HUES64 (cell line): ENCODE measurements around the gene HEXIM2.

ENCODE experiments used
- H3K27ac ChIP-seq: 2 replicates; pipeline ENCODE4 v1.7.0; 2013; ENCODE audit warnings: low read depth, low read length, inconsistent platforms
- H3K27me3 ChIP-seq: 2 replicates; pipeline ENCODE4 v1.6.1; 2013; ENCODE audit warnings: mild to moderate bottlenecking, low read length; ENCODE audit not compliant: insufficient read depth
- H3K36me3 ChIP-seq: 2 replicates; pipeline ENCODE4 v1.6.1; 2013; ENCODE audit warnings: mild to moderate bottlenecking, low read length; ENCODE audit not compliant: insufficient read depth
- H3K4me1 ChIP-seq: 2 replicates; pipeline ENCODE4 v1.6.1; 2013; ENCODE audit warnings: mild to moderate bottlenecking, low read length, moderate library complexity; ENCODE audit not compliant: insufficient read depth
- H3K4me3 ChIP-seq: 2 replicates; pipeline ENCODE4 v1.5.1; 2013; ENCODE audit warnings: mild to moderate bottlenecking, low read length, moderate library complexity
- H3K9ac ChIP-seq: 2 replicates; pipeline ENCODE4 v1.6.1; 2013; ENCODE audit warnings: mild to moderate bottlenecking, low read depth, low read length
- H3K9me3 ChIP-seq: 2 replicates; pipeline ENCODE4 v1.6.1; 2013; ENCODE audit warnings: low read depth, low read length; ENCODE audit not compliant: insufficient read depth
- WGBS: fragments of 150-250, 120-280 bp; methylation state at CpG from one replicate; pipeline ENCODE4 v1.1.7; 2013; ENCODE audit warnings: missing lambda C conversion rate; 5-methylcytosine and 5-hydroxymethylcytosine counted together

The HEXIM2 gene

DNA sequence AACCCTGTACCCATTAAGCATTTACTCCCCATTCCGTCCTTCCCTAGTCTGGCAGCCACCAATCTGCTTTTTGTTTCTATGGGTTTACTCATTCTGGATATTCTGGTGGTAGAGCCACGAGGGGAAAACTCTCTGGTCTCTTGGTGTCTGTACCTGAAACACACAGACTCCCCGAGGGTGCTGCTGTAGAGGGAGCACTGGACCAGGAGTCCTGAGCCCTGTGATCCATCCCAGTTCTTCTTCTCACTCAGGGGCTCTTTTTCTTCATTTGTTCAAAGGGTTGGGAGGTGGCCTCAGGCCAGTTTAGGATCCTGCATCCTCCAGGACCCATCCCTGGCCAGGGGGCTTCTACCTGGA is 14.1 kb downstream of the HEXIM2 start:
- no peaks in the 10 kb centered on the region for H3K36me3 ChIP-seq
- H3K9ac ChIP-seq, result no peak overlapping the region
- no peaks in the 10 kb centered on the region for H3K27me3 ChIP-seq
- WGBS, result 91% methylated on average over 3 of the region's 3 CpGs
- H3K27ac ChIP-seq, result no peak overlapping the region
- no peak overlapping the region for H3K4me3 ChIP-seq
- peaks cover 24% of the 10 kb centered on the region for H3K4me1 ChIP-seq
- H3K9me3 ChIP-seq, result no peaks in the 10 kb centered on the region

DNA sequence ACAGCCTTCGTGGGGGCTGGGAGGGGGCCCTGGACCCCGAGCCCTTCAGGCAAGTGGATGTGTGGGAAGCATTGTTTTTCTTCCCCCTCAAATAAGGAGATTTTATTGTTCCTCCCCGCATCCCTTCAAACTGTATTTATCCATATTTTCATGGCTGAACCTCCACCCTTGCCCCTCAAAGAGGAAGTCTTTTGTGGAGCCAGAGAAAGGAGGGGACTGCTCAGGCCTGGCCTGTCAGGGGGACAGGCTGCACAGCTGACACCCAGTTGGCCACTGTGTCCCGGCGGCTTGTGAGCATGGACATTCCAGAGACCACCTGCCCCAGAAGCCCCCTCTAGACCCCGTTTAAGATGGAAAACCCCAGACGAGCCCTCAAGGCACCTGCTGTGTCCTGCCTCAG is 15.9 kb downstream of the HEXIM2 start:
- Histone ChIP-seq H3K4me1 (peaks cover 6% of the 10 kb centered on the region), H3K36me3 (no peaks in the 10 kb centered on the region), H3K9ac (no peak overlapping the region), H3K27ac (no peak overlapping the region), H3K27me3 (no peaks in the 10 kb centered on the region), H3K9me3 (no peaks in the 10 kb centered on the region), H3K4me3 (no peak overlapping the region)
- 88% methylated on average over 6 of the region's 7 CpGs for WGBS

- WGBS, result 96% methylated on average over 5 of the region's 5 CpGs
- Histone ChIP-seq H3K27ac (no peak overlapping the region), H3K9me3 (no peaks in the 10 kb centered on the region), H3K4me1 (no peaks in the 10 kb centered on the region), H3K36me3 (no peaks in the 10 kb centered on the region), H3K4me3 (no peak overlapping the region), H3K9ac (no peak overlapping the region), H3K27me3 (no peaks in the 10 kb centered on the region)
Observed at GRCh38 chr17:45184144-45184543, 22.5 kb downstream of the HEXIM2 start.

GRCh38 chr17:45186801-45187354 is 25.2 kb downstream of the HEXIM2 start:
- Histone ChIP-seq H3K9me3 (0 out of 2 replicates have a peak, but pooled peaks cover 4% of the 10 kb centered on the region), H3K9ac (no peak overlapping the region), H3K36me3 (no peaks in the 10 kb centered on the region), H3K27ac (no peak overlapping the region), H3K27me3 (no peaks in the 10 kb centered on the region), H3K4me1 (no peaks in the 10 kb centered on the region), H3K4me3 (no peak overlapping the region)
- 93% methylated on average over 6 of the region's 7 CpGs for WGBS

GRCh38 chr17:45189009-45189408 is 27.3 kb downstream of the HEXIM2 start:
- 0 out of 2 replicates have a peak, but pooled peaks cover 4% of the 10 kb centered on the region for H3K9me3 ChIP-seq
- WGBS, result 95% methylated on average over 1 of the region's 2 CpGs

DNA sequence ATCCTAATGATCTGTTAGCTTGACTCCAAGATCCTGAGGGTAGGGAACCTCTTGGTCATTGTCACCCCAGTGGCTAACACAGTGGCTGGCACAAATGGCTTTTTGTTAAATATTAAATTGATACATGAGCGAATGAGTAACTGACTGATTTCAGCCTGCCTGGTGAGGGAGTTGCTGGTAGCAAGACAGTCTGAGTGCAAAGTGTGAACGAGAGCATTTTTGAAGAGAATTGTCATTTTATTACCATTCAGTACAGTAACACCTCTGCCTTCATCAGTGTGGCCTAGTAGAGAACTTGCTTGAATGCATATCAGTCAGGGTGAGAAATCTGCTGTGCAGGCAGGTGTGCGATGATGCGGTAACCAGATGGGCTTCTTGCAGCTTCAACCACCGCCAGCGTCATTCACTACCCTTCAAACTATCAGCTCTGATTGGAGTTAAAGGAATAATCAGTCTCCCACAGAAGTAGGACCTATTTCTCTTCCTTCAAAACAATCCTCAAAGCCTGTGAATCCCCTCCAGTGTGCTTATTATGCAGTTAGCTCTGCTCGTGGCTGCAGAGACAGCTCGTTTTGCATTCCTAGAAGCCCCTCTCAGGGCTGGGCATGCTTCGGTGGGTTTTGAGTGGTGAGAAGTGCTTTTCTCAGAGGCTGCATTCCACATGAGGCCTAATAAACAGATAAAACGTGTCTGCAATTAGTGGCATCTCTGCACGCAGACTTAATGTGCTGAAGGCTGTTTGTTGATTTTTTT is 29.0 kb downstream of the HEXIM2 start:
- Histone ChIP-seq H3K27me3 (no peaks in the 10 kb centered on the region), H3K36me3 (no peaks in the 10 kb centered on the region), H3K27ac (no peak overlapping the region), H3K4me3 (no peak overlapping the region), H3K4me1 (no peaks in the 10 kb centered on the region), H3K9me3 (0 out of 2 replicates have a peak, but pooled peaks cover 4% of the 10 kb centered on the region), H3K9ac (no peak overlapping the region)
- WGBS, result 90% methylated on average over 11 of the region's 11 CpGs

More at GRCh38 chr17:45189009-45189408, 27.3 kb downstream of the HEXIM2 start:
- Histone ChIP-seq H3K27me3 (no peaks in the 10 kb centered on the region), H3K4me3 (no peak overlapping the region), H3K36me3 (no peaks in the 10 kb centered on the region), H3K4me1 (no peaks in the 10 kb centered on the region), H3K27ac (no peak overlapping the region), H3K9ac (no peak overlapping the region)

DNA sequence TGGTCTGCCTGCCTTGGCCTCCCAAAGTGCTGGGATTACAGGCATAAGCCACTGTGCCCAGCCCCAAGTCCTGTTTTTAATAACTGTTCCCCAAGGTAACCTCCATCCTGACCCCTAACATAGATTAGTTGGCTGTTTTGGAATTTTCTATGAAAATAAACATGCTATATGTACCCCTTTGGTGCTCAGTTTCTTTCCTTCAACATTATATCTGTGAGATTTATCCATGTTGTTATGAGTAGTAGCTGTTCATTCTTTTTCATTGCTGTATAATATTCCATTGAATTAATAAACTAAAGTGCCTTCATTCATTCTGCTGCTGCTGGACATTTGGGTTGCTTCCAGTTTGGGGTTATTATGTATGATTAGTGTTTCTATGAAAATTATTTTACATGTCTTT is 33.7 kb downstream of the HEXIM2 start:
- Histone ChIP-seq H3K36me3 (no peaks in the 10 kb centered on the region), H3K27me3 (no peaks in the 10 kb centered on the region), H3K4me1 (peaks cover 11% of the 10 kb centered on the region), H3K4me3 (no peak overlapping the region), H3K9ac (no peak overlapping the region), H3K9me3 (0 out of 2 replicates have a peak, but pooled peaks cover 3% of the 10 kb centered on the region), H3K27ac (no peak overlapping the region)

DNA sequence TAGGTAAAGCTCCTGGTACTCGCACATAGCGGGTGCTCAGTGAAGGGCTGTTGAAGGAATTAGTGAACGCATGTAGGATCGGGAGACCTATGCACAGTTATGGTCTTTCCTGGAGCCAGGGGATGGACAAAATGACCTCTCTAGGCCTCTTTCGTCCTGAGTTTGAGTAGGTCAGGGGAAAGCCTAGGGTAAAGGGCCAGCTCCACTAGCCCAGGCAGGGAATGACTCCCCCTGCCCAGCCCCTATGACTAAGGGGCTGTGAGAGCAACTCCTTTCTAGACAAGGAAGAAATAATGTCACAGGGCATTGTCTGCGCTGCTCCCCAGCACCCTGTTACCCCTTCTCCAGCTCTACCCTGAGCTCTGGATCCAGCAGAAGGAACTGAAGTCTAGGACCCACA is 35.4 kb downstream of the HEXIM2 start:
- H3K4me3 ChIP-seq, result no peak overlapping the region
- H3K4me1 ChIP-seq, result peaks cover 14% of the 10 kb centered on the region
- peak overlapping the region; percentile 26; the same call in 1 of the 2 replicates for H3K9ac ChIP-seq

DNA sequence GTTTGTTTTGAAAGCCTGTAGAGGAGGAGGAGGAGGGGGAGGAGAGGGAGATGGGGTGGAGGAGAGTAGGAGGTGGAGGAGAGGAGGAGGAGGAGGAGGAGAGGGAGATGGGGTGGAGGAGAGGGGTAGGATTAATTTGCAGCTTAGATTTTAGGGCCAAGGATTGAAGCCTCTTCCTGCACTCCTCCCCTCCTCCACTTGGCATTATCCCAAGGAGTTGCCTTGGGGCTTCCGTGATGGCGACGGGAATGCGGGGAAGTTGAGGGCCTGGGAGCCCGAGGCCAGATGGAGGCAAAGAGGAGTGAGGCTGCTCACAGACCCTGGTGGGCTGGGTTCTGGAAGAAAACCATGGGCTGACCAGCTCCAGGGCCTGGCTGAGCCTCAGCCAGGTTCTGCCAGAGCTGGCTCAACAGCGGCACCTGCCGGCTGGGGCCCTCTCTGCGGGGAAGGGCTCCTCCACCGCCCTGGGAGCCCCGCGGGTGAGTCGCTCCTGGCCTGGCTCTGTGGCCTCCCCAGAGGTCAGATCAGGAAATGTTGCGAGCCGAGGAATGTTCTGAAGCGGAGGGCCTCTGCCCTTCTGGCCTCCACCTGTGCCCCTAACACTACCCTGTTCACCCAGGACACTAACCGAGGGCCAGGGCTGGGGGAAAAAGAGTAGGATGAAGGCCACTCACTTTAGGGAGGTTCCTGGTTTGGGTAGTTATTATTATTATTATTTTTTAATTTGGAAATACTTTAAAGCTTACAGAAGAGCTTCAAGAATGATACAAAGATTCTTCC is 36.1 kb downstream of the HEXIM2 start:
- peak overlapping the region; percentile 71; the same call in 1 of the 2 replicates for H3K27ac ChIP-seq
- H3K9me3 ChIP-seq, result no peaks in the 10 kb centered on the region
- 3% methylated on average over 15 of the region's 16 CpGs for whole genome bisulfite sequencing
- H3K4me1 ChIP-seq, result peaks cover 14% of the 10 kb centered on the region
- H3K4me3 ChIP-seq, result 0 out of 2 replicates have a peak overlapping the region, but pooled peaks have one; percentile 4
- no peaks in the 10 kb centered on the region for H3K36me3 ChIP-seq
- H3K9ac ChIP-seq, result 0 out of 2 replicates have a peak overlapping the region, but pooled peaks have one; percentile 26
- H3K27me3 ChIP-seq, result no peaks in the 10 kb centered on the region

More for the DNA sequence above, 35.4 kb downstream of the HEXIM2 start:
- 67% methylated on average over 6 of the region's 6 CpGs for WGBS
- H3K27me3 ChIP-seq, result no peaks in the 10 kb centered on the region
- H3K27ac ChIP-seq, result peak overlapping the region; percentile 54; the same call in 1 of the 2 replicates
- no peaks in the 10 kb centered on the region for H3K36me3 ChIP-seq
- no peaks in the 10 kb centered on the region for H3K9me3 ChIP-seq

DNA sequence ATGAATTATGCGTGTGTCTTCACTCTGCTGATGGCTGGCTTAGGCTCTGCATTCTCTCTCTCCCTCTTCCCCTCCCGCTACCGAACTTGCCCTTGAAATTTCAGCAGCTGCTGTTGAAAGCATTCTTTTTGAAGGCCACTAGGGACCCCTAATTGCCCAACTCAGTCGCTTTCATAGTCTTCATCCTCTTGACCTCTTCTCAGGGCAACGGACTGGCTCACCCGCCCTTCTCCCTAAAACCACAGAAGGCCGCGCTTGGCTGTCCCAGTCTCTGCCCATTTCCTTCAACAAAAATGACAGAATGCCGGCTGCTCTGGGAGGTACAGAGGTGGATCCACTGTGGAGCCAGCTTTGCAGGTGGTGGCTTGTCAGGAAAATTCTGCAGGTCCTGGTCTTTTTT is 39.0 kb downstream of the HEXIM2 start:
- Histone ChIP-seq H3K4me3 (no peak overlapping the region), H3K36me3 (no peaks in the 10 kb centered on the region), H3K9ac (no peak overlapping the region), H3K4me1 (peaks cover 14% of the 10 kb centered on the region), H3K27me3 (no peaks in the 10 kb centered on the region), H3K9me3 (no peaks in the 10 kb centered on the region), H3K27ac (no peak overlapping the region)
- WGBS, result 66% methylated on average over 9 of the region's 9 CpGs

DNA sequence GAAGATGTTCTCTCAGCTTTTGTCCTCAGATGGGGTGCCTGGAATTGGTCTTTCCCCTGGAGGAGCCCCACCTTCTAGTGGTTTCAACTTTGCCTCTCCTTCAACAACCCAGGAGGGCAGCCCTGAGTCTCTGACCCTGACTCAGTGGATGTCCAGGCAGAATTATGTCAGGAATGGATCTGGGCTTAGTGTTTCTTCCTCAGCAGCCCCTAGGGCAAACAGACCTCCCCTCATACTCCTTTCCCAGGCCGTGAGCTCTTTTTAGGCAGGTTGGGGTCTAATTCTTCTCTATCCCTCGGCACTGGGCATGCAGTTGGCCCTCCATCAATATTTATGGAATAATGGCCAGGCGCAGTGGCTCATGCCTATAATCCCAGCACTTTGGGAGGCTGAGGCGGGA is 39.8 kb downstream of the HEXIM2 start:
- Histone ChIP-seq H3K9ac (no peak overlapping the region), H3K4me3 (no peak overlapping the region), H3K36me3 (no peaks in the 10 kb centered on the region), H3K27me3 (no peaks in the 10 kb centered on the region), H3K4me1 (peaks cover 14% of the 10 kb centered on the region), H3K27ac (no peak overlapping the region), H3K9me3 (no peaks in the 10 kb centered on the region)
- WGBS, result 93% methylated on average over 4 of the region's 4 CpGs
